HG03135 (cell line): Measurements from ENCODE around the gene SPOCK3.

Experiments
- ATAC-seq: cut with Tn5 transposase; IDR thresholded peaks from one replicate; pipeline ENCODE4 v1.9.1; 2021; ENCODE audit warnings: mild to moderate bottlenecking, moderate library complexity; ENCODE audit not compliant: unreplicated experiment

SPOCK3 gene

GRCh38 chr4:166688835-166689234, 545.5 kb downstream of the SPOCK3 start:
- no peak for ATAC-seq

DNA sequence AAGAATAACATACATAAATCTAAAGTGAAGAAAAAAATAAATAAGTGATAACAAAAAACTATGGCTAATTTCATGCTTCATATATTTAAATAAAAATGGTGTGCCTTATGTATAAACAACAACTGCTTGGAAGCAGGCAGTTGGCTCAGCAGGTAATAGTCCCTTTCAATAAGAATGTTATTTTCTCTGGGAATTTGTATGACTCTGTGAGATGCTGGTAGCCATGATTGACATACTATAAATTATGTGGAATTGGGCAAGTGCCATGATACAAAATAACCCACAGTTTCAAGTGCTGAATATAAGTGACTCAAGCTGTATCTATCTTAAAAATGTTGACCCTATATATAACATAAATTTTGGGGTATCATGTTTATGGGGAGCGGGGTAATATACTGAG, 546.5 kb downstream of the SPOCK3 start:
- ATAC-seq, result no peak
